Measurements from ENCODE around the gene TNRC6A. TPM values are rescaled to one million over a fixed set of nuclear protein-coding genes. Genes with fewer than 3 reads are reported as not detected.
A peak's percentile ranks its signal among the peaks of the same experiment; 100 is the strongest.
"Not testable (repeated sequence)": the region's sequence is repeated elsewhere in the genome, so short reads cannot be mapped to it uniquely, and the experiment has no call there.

TNRC6A gene
- total RNA-seq, 3 donors from 2014 or later = 49.3 to 84.9 (median 59.6) TPM

GRCh38 chr16:24851700-24852099 is 122.2 kb downstream of the TNRC6A start:
- Histone ChIP-seq H3K27ac (peak overlapping the region; percentile 8 to 55), H3K4me1 (no peaks in the 10 kb centered on the region), H3K27me3 (no peaks in the 10 kb centered on the region), H3K4me3 (no peak overlapping the region), H3K36me3 (no peaks in the 10 kb centered on the region), H3K9me3 (no peaks in the 10 kb centered on the region)
- intact Hi-C loops (cut with DNase I; ENCODE audit: low total_unique reads) = no loop called here
- TF ChIP-seq POLR2AphosphoS5 (IDR thresholded peaks at IDR 0.05) (no peak), CTCF (IDR thresholded peaks at IDR 0.05) (no peak), POLR2A (IDR thresholded peaks at IDR 0.05) (no peak)
- no peak for DNase-seq (ENCODE audit: low spot score in 2 of 2)

- TF ChIP-seq POLR2A (IDR thresholded peaks at IDR 0.05) (no peak), CTCF (IDR thresholded peaks at IDR 0.05) (no peak), POLR2AphosphoS5 (IDR thresholded peaks at IDR 0.05) (no peak)
- Histone ChIP-seq H3K27ac (peak overlapping the region; percentile 55 to 64), H3K36me3 (no peaks in the 10 kb centered on the region), H3K4me1 (no peaks in the 10 kb centered on the region), H3K9me3 (no peaks in the 10 kb centered on the region), H3K4me3 (no peak overlapping the region), H3K27me3 (no peaks in the 10 kb centered on the region)
- DNase-seq (ENCODE audit: low spot score in 2 of 2) = peak in 1 of 2 donors; percentile 68
- intact Hi-C loops (cut with DNase I; ENCODE audit: low total_unique reads) = no loop called here
Observed at GRCh38 chr16:24852281-24852721, 122.8 kb downstream of the TNRC6A start.

GRCh38 chr16:24853169-24853824 is 123.8 kb downstream of the TNRC6A start:
- no peak for TF ChIP-seq POLR2A (IDR thresholded peaks at IDR 0.05)
- Histone ChIP-seq H3K4me1 (no peaks in the 10 kb centered on the region), H3K9me3 (no peaks in the 10 kb centered on the region), H3K27ac (peak overlapping the region; percentile 40 to 64), H3K36me3 (no peaks in the 10 kb centered on the region), H3K4me3 (peak overlapping the region in 1 of 3 donors; percentile 21), H3K27me3 (no peaks in the 10 kb centered on the region)
- no peak for DNase-seq (ENCODE audit: low spot score in 2 of 2)
- intact Hi-C loops (cut with DNase I; ENCODE audit: low total_unique reads) = no loop called here

GRCh38 chr16:24853830-24854229 is 124.4 kb downstream of the TNRC6A start:
- intact Hi-C loops (cut with DNase I; ENCODE audit: low total_unique reads) = no loop called here
- Histone ChIP-seq H3K9me3 (no peaks in the 10 kb centered on the region), H3K4me1 (no peaks in the 10 kb centered on the region), H3K27ac (peak overlapping the region in 1 of 2 donors; percentile 33), H3K27me3 (no peaks in the 10 kb centered on the region), H3K4me3 (peak overlapping the region in 2 of 3 donors; percentile 21), H3K36me3 (no peaks in the 10 kb centered on the region)
- DNase-seq (ENCODE audit: low spot score in 2 of 2) = no peak
- TF ChIP-seq POLR2AphosphoS5 (IDR thresholded peaks at IDR 0.05) (no peak), POLR2A (IDR thresholded peaks at IDR 0.05) (no peak)

- no peak overlapping the region for H3K4me3 ChIP-seq
- no peaks in the 10 kb centered on the region for H3K4me1 ChIP-seq
- TF ChIP-seq POLR2AphosphoS5 (IDR thresholded peaks at IDR 0.05) (no peak), CTCF (IDR thresholded peaks at IDR 0.05) (no peak), POLR2A (IDR thresholded peaks at IDR 0.05) (no peak)
- no peaks in the 10 kb centered on the region for H3K9me3 ChIP-seq
- no peaks in the 10 kb centered on the region for H3K27me3 ChIP-seq
- no peaks in the 10 kb centered on the region for H3K36me3 ChIP-seq
- no peak overlapping the region for H3K27ac ChIP-seq
- intact Hi-C loops (cut with DNase I; ENCODE audit: low total_unique reads) = no loop called here
- no peak for DNase-seq (ENCODE audit: low spot score in 2 of 2)
Observed at GRCh38 chr16:24854607-24855171, 125.2 kb downstream of the TNRC6A start.

GRCh38 chr16:24855678-24856077 is 126.2 kb downstream of the TNRC6A start:
- no peak for DNase-seq (ENCODE audit: low spot score in 2 of 2)
- H3K36me3 ChIP-seq = no peaks in the 10 kb centered on the region
- TF ChIP-seq POLR2AphosphoS5 (IDR thresholded peaks at IDR 0.05) (no peak), POLR2A (IDR thresholded peaks at IDR 0.05) (no peak), CTCF (IDR thresholded peaks at IDR 0.05) (no peak)
- H3K4me1 ChIP-seq = no peaks in the 10 kb centered on the region
- no peaks in the 10 kb centered on the region for H3K9me3 ChIP-seq
- H3K27me3 ChIP-seq = no peaks in the 10 kb centered on the region
- no peak overlapping the region for H3K4me3 ChIP-seq
- intact Hi-C loops (cut with DNase I; ENCODE audit: low total_unique reads) = no loop called here
- H3K27ac ChIP-seq = no peak overlapping the region

- H3K27ac ChIP-seq; H3K9me3 ChIP-seq; H3K4me3 ChIP-seq; H3K4me1 ChIP-seq; H3K27me3 ChIP-seq; DNase-seq (ENCODE audit: low spot score in 2 of 2); H3K36me3 ChIP-seq; intact Hi-C loops (cut with DNase I; ENCODE audit: low total_unique reads): not testable (repeated sequence)
Observed at GRCh38 chr16:24856871-24857270, 127.4 kb downstream of the TNRC6A start.

Data from breast epithelium (tissue), 4 donors.